ENCODE measurements around the gene OSBPL10.

The OSBPL10 gene

GRCh38 chr3:31839144-31839917, 141.7 kb downstream of the OSBPL10 start:
- no peak for DNase-seq

- no peak for DNase-seq
Measured at GRCh38 chr3:31836131-31837075, 144.7 kb downstream of the OSBPL10 start.

- DNase-seq: no peak
Measured at GRCh38 chr3:31833391-31834190, 147.5 kb downstream of the OSBPL10 start.

GRCh38 chr3:31832551-31832950, 148.5 kb downstream of the OSBPL10 start:
- no peak for DNase-seq

GRCh38 chr3:31831591-31831990, 149.5 kb downstream of the OSBPL10 start:
- DNase-seq: no peak

GRCh38 chr3:31829826-31830426, 151.1 kb downstream of the OSBPL10 start:
- DNase-seq: no peak

- DNase-seq: no peak
Measured at GRCh38 chr3:31829010-31829409, 152.1 kb downstream of the OSBPL10 start.

- no peak for DNase-seq
Measured at GRCh38 chr3:31828007-31828406, 153.1 kb downstream of the OSBPL10 start.

- no peak for DNase-seq
Measured at GRCh38 chr3:31823184-31823583, 157.9 kb downstream of the OSBPL10 start.

- no peak for DNase-seq
Measured at GRCh38 chr3:31821118-31821517, 159.9 kb downstream of the OSBPL10 start.

- DNase-seq: no peak
Measured at GRCh38 chr3:31819441-31819840, 161.6 kb downstream of the OSBPL10 start.

- no peak for DNase-seq
Measured at GRCh38 chr3:31817411-31817966, 163.6 kb downstream of the OSBPL10 start.

GRCh38 chr3:31815631-31816440, 165.2 kb downstream of the OSBPL10 start:
- DNase-seq: no peak

GRCh38 chr3:31815006-31815405, 166.1 kb downstream of the OSBPL10 start:
- DNase-seq: no peak

GRCh38 chr3:31813686-31814085, 167.4 kb downstream of the OSBPL10 start:
- DNase-seq: no peak

GRCh38 chr3:31813197-31813596, 167.9 kb downstream of the OSBPL10 start:
- DNase-seq: no peak

GRCh38 chr3:31810991-31811433, 170.1 kb downstream of the OSBPL10 start:
- no peak for DNase-seq

- DNase-seq: no peak
Measured at GRCh38 chr3:31808143-31808720, 172.8 kb downstream of the OSBPL10 start.

- DNase-seq: no peak
Measured at GRCh38 chr3:31804251-31805051, 176.6 kb downstream of the OSBPL10 start.

Data from hematopoietic multipotent progenitor cell treated with erythropoietin and hydrocortisone succinate and interleukin-3 and kit ligand, for 4 days (in vitro differentiated cells).